SK-N-SH treated with all-trans-retinoic acid at 6 μM for 48 hours (cell line): ENCODE measurements around the gene PLPP2.

Experiments
- ATAC-seq: fragments of 200-7000 bp; cut with Tn5 transposase; 3 replicates; pipeline ENCODE4 v1.9.1; 2020; ENCODE audit warnings: mild to moderate bottlenecking, moderate library complexity
- ARNTL ChIP-seq: fragments of 450-650 bp; formaldehyde crosslinking; IDR thresholded peaks from 2 replicates; pipeline ENCODE4 v1.5.0; 2020; ENCODE audit warnings: low read depth, mild to moderate bottlenecking, moderate library complexity, borderline replicate concordance
- BACH2 ChIP-seq: fragments of 250-450 bp; sonication (Bioruptor Pico); IDR thresholded peaks from 2 replicates; pipeline ENCODE4 v1.9.0; 2021; ENCODE audit warnings: mild to moderate bottlenecking, borderline replicate concordance
- CSDC2 ChIP-seq: fragments of 250-450 bp; sonication (Bioruptor Pico); IDR thresholded peaks from 2 replicates; pipeline ENCODE4 v1.5.0; 2020; ENCODE audit warnings: mild to moderate bottlenecking, moderate library complexity
- ESRRG ChIP-seq: fragments of 250-450 bp; sonication (Bioruptor Pico); IDR thresholded peaks from 2 replicates; pipeline ENCODE4 v1.6.1; 2021; ENCODE audit warnings: mild to moderate bottlenecking
- ISL1 ChIP-seq: fragments of 250-450 bp; sonication (Bioruptor Pico); IDR thresholded peaks from 2 replicates; pipeline ENCODE4 v2.1.2; 2022; ENCODE audit warnings: mild to moderate bottlenecking, moderate library complexity
- OSR1 ChIP-seq: fragments of 250-450 bp; sonication (Bioruptor Pico); IDR thresholded peaks from 2 replicates; pipeline ENCODE4 v1.8.0; 2022; ENCODE audit warnings: moderate library complexity, mild to moderate bottlenecking, inconsistent platforms
- PPARA ChIP-seq: fragments of 250-450 bp; sonication (Bioruptor Pico); IDR thresholded peaks from 2 replicates; pipeline ENCODE4 v1.5.0; 2020; ENCODE audit warnings: mild to moderate bottlenecking, borderline replicate concordance
- RARB ChIP-seq: fragments of 250-450 bp; sonication (Bioruptor Pico); IDR thresholded peaks from 2 replicates; pipeline ENCODE4 v1.8.0; 2021; ENCODE audit warnings: mild to moderate bottlenecking, moderate library complexity
- SNAI2 ChIP-seq: fragments of 250-450 bp; sonication (Bioruptor Pico); IDR thresholded peaks from 2 replicates; pipeline ENCODE4 v1.5.0; 2020; ENCODE audit warnings: mild to moderate bottlenecking, moderate library complexity
- TCF4 ChIP-seq: fragments of 250-450 bp; sonication (Bioruptor Pico); IDR thresholded peaks from 2 replicates; pipeline ENCODE4 v1.8.0; 2021; ENCODE audit warnings: mild to moderate bottlenecking, moderate library complexity, borderline replicate concordance
- TOX ChIP-seq: fragments of 250-450 bp; sonication (Bioruptor Pico); IDR thresholded peaks from 2 replicates; pipeline ENCODE4 v1.8.0; 2021; ENCODE audit warnings: mild to moderate bottlenecking, moderate library complexity, borderline replicate concordance
- ZC3H10 ChIP-seq: fragments of 250-450 bp; sonication (Bioruptor Pico); IDR thresholded peaks from 2 replicates; pipeline ENCODE4 v1.5.1; 2021; ENCODE audit warnings: mild to moderate bottlenecking, moderate library complexity
- ZFP3 ChIP-seq: fragments of 250-450 bp; sonication (Bioruptor Pico); IDR thresholded peaks from 2 replicates; pipeline ENCODE4 v1.5.0; 2020; ENCODE audit warnings: mild to moderate bottlenecking, moderate library complexity
- ZFP30 ChIP-seq: fragments of 450-650 bp; formaldehyde crosslinking; IDR thresholded peaks from 2 replicates; pipeline ENCODE4 v1.5.0; 2022; ENCODE audit warnings: mild to moderate bottlenecking, moderate library complexity
- ZNF565 ChIP-seq: fragments of 450-650 bp; formaldehyde crosslinking; conservative IDR thresholded peaks from 2 replicates; pipeline ENCODE4 v1.5.0; 2020; ENCODE audit warnings: low read depth, mild to moderate bottlenecking, moderate library complexity
- ZNF70 ChIP-seq: fragments of 450-650 bp; formaldehyde crosslinking; IDR thresholded peaks from 2 replicates; pipeline ENCODE4 v1.5.0; 2020; ENCODE audit warnings: mild to moderate bottlenecking, moderate library complexity
- ZNF8 ChIP-seq: fragments of 450-650 bp; formaldehyde crosslinking; IDR thresholded peaks from 2 replicates; pipeline ENCODE4 v1.5.0; 2020; ENCODE audit warnings: mild to moderate bottlenecking, moderate library complexity
- TF ChIP-seq, protein P1 (sequence below): fragments of 250-450 bp; sonication (Bioruptor Pico); IDR thresholded peaks from 2 replicates; pipeline ENCODE4 v1.5.1; 2020; ENCODE audit warnings: low read depth, mild to moderate bottlenecking, moderate library complexity
- TF ChIP-seq, protein P2 (sequence below): fragments of 250-450 bp; sonication (Bioruptor Pico); IDR thresholded peaks from 2 replicates; pipeline ENCODE4 v1.8.0; 2020; ENCODE audit warnings: mild to moderate bottlenecking, moderate library complexity, borderline replicate concordance
- TF ChIP-seq, protein P3 (sequence below): fragments of 250-450 bp; sonication (Bioruptor Pico); IDR thresholded peaks from 2 replicates; pipeline ENCODE4 v1.5.1; 2021; ENCODE audit warnings: mild to moderate bottlenecking, moderate library complexity
- TF ChIP-seq, protein P4 (sequence below): fragments of 250-450 bp; sonication (Bioruptor Pico); IDR thresholded peaks from 2 replicates; pipeline ENCODE4 v1.8.0; 2021; ENCODE audit warnings: low read depth, mild to moderate bottlenecking, moderate library complexity, borderline replicate concordance

Gene PLPP2

DNA sequence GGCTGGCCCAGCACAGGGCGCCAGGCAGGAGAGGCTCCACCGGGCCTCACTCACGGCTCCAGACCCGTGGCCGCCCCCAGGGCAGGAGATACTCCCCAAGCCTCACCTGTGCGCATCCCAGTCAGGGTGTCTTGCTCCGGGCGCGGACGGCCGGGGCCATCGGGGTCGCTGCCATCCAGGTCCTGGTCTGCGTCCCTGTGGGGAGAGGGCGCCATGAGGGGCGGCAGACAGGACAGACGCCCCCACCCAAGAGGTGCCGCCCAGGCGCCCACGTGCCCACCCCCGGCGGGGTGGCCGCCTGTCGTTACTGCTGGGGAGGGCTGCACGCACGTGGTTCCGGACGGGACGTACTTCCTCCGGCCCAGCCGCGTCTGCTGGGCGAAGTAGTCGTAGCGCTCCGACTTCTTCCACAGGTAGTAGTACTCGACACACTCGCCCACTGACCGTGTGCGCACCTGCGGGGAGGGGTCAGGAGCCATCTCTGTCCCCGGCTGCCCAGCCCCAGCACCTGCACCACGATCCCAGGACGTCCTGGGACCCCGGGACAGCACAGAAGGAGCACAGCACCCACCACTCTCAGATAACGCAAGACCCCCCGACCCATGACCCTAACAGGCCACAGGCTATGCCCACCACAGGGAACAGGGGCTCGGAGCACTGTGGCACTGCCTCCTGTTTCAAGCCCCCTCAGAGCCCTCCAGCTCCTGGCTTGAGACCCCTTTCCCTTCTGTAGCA, 17.4 kb upstream of the PLPP2 start:
- ATAC-seq, result no peak

DNA sequence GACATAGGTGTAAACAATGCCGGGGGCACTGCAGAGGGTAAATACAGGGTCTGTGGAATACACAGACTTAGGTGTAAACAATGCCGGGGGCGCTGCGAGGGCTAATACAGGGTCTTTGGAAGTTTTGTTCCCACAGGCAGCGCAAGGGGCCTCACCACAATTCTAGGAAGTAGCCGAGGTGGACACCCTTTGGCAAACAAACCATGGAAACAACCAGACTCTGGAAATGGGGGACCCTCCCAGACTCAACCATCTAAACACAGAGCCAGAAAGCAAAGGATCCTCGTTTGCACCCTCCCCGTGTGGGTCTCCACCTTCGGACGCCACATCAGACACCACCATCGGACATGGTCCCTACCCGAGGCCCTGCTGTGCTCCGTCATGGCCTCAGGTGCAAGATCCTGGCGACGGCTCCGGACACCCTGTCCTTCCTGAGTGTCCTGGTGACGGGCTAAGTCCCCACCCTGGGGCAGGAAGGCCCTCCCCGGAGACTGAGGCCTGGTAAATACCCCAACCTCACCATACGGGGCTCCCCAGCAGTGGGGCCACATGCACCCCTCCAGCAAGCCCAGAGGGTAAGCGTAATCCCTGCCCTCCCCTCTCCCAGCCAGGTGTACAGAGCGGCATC, 16.7 kb upstream of the PLPP2 start:
- ATAC-seq, result no peak
- no peak for TF ChIP-seq OSR1
- TF ChIP-seq, protein P1, sequence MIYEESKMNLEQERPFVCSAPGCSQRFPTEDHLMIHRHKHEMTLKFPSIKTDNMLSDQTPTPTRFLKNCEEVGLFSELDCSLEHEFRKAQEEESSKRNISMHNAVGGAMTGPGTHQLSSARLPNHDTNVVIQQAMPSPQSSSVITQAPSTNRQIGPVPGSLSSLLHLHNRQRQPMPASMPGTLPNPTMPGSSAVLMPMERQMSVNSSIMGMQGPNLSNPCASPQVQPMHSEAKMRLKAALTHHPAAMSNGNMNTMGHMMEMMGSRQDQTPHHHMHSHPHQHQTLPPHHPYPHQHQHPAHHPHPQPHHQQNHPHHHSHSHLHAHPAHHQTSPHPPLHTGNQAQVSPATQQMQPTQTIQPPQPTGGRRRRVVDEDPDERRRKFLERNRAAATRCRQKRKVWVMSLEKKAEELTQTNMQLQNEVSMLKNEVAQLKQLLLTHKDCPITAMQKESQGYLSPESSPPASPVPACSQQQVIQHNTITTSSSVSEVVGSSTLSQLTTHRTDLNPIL, result no peak
- TF ChIP-seq, protein P2, sequence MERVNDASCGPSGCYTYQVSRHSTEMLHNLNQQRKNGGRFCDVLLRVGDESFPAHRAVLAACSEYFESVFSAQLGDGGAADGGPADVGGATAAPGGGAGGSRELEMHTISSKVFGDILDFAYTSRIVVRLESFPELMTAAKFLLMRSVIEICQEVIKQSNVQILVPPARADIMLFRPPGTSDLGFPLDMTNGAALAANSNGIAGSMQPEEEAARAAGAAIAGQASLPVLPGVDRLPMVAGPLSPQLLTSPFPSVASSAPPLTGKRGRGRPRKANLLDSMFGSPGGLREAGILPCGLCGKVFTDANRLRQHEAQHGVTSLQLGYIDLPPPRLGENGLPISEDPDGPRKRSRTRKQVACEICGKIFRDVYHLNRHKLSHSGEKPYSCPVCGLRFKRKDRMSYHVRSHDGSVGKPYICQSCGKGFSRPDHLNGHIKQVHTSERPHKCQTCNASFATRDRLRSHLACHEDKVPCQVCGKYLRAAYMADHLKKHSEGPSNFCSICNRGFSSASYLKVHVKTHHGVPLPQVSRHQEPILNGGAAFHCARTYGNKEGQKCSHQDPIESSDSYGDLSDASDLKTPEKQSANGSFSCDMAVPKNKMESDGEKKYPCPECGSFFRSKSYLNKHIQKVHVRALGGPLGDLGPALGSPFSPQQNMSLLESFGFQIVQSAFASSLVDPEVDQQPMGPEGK (CRISPR knock-in tag), result no peak
- no peak for TF ChIP-seq CSDC2 (CRISPR knock-in tag)
- TF ChIP-seq ZNF565, result no peak
- TF ChIP-seq, protein P3, sequence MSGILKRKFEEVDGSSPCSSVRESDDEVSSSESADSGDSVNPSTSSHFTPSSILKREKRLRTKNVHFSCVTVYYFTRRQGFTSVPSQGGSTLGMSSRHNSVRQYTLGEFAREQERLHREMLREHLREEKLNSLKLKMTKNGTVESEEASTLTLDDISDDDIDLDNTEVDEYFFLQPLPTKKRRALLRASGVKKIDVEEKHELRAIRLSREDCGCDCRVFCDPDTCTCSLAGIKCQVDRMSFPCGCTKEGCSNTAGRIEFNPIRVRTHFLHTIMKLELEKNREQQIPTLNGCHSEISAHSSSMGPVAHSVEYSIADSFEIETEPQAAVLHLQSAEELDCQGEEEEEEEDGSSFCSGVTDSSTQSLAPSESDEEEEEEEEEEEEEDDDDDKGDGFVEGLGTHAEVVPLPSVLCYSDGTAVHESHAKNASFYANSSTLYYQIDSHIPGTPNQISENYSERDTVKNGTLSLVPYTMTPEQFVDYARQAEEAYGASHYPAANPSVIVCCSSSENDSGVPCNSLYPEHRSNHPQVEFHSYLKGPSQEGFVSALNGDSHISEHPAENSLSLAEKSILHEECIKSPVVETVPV (CRISPR knock-in tag), result no peak
- TF ChIP-seq ZNF8 (CRISPR knock-in tag), result no peak
- TF ChIP-seq ESRRG (CRISPR knock-in tag), result no peak
- TF ChIP-seq PPARA (CRISPR knock-in tag), result no peak
- no peak for TF ChIP-seq BACH2

More for the DNA sequence above, 17.4 kb upstream of the PLPP2 start:
- TF ChIP-seq TCF4 (CRISPR knock-in tag) (no peak), BACH2 (no peak), ZFP30 (CRISPR knock-in tag) (no peak), RARB (CRISPR knock-in tag) (no peak), SNAI2 (CRISPR knock-in tag) (no peak), ESRRG (CRISPR knock-in tag) (no peak), ZFP3 (no peak), ZC3H10 (no peak), ARNTL (CRISPR knock-in tag) (no peak), ZNF70 (CRISPR knock-in tag) (no peak), ZNF565 (no peak), ISL1 (no peak), TOX (no peak), OSR1 (no peak)
- TF ChIP-seq, protein P4, sequence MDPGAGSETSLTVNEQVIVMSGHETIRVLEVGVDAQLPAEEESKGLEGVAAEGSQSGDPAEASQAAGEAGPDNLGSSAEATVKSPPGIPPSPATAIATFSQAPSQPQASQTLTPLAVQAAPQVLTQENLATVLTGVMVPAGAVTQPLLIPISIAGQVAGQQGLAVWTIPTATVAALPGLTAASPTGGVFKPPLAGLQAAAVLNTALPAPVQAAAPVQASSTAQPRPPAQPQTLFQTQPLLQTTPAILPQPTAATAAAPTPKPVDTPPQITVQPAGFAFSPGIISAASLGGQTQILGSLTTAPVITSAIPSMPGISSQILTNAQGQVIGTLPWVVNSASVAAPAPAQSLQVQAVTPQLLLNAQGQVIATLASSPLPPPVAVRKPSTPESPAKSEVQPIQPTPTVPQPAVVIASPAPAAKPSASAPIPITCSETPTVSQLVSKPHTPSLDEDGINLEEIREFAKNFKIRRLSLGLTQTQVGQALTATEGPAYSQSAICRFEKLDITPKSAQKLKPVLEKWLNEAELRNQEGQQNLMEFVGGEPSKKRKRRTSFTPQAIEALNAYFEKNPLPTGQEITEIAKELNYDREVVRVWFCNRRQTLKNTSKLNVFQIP (CRISPR knock-in tag), result no peak
- TF ChIP-seq, protein P2 (CRISPR knock-in tag), result no peak
- TF ChIP-seq, protein P1, result no peak
- TF ChIP-seq, all 23 proteins: peak for 0
